H54 (cell line): ENCODE results near the gene CAMTA1.

Experiments
- DNase-seq: peaks from one replicate; pipeline ENCODE4 v3.0.0; 2011; ENCODE audit warnings: low spot score, mixed read lengths; ENCODE audit not compliant: insufficient read length
- FAIRE-seq: peaks from 3 replicates; lab custom pipeline; 2011; peaks lifted over from hg19 to GRCh38; lab: Jason Lieb, UNC
- POLR2A ChIP-seq: IDR thresholded peaks from 2 replicates; pipeline ENCODE4 v1.6.1; 2011; ENCODE audit warnings: low read depth, mild to moderate bottlenecking, low read length

The CAMTA1 gene

DNA sequence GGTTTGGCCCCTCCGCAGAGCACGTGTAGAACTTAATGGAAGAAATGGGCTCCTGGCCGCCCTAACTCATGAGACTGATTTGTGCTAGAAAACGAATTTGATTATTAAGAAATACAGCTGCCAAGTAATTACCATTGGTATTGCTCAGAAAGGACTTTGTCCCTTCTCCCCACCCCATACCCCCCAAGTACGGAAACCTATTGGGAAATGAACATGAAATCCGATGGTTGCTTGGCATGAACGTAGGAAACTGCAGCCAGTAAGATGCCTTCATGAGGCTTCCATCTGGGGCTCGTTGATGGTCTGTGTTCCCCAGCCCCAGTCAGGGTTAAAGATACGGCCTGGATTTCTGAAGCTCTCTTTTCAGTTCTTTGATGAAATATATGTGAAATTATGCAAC, 1020.2 kb downstream of the CAMTA1 start:
- TF ChIP-seq POLR2A: no peak
- DNase-seq (no peak), FAIRE-seq (no peak)

DNA sequence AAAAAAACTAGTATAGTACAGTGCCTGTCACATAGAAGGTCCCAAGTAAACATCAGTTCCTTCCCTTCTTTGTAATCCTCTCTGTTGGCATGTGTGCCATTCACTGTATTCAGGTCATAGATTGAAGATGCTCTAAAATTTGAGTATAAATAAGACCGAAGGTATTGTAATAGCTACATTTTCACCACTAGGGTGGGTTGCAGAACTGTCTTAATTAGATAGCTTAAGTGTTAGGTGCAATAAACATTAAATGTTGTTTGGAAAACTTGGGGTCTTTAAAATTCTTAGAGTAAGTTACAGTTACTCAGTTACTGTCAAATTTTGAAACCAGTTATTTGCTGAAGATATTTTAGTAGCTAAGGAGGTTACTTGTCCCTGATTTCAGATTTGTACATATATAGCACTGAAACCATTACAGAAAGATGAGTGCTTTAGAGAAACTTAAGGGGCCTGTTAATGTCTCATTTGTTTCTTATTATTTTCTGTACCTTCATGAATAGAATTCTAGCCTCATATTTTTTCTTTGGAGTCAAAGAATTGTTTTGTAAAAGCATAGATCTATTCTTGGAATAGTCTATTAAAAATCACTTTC, 1023.1 kb downstream of the CAMTA1 start:
- TF ChIP-seq POLR2A: no peak
- FAIRE-seq (peak; percentile 43), DNase-seq (no peak)

DNA sequence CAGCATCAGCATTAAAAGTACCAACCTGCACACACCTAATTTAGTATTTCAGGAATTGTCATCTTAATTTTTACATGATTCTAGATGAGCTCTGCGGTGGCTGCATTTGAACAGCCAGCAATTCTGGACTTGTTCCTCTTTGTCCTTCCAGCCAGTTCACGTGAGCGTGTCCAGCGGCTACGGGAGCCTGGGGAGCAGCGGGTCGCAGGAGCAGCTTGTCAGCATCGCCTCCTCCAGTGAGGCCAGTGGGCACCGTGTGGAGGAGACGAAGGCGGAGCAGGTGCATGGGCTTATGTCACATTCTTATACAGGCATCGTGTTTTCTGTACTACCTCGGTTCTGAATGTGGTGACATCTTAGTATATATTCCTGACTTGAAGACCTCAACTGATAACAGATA, 1024.5 kb downstream of the CAMTA1 start:
- no peak for DNase-seq
- no peak for FAIRE-seq
- no peak for TF ChIP-seq POLR2A

DNA sequence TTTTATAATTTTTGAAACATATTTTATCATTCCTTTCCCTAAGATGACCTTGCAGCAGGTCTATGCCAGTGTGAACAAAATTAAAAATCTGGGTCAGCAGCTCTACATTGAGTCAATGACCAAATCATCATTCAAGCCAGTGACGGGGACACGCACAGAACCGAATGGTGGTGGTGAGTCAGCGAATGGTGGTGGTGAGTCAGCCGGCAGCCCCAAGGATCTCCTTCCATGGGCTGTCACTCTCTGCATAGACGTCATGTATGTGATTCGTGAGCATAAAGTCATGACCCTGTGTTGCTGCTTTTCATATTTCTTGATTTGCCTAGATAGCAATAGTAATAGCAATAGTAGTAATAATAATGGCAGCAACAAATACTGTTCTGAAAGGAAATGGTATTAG, 1025.1 kb downstream of the CAMTA1 start:
- FAIRE-seq (peak; percentile 98), DNase-seq (peak; percentile 52)
- no peak for TF ChIP-seq POLR2A

DNA sequence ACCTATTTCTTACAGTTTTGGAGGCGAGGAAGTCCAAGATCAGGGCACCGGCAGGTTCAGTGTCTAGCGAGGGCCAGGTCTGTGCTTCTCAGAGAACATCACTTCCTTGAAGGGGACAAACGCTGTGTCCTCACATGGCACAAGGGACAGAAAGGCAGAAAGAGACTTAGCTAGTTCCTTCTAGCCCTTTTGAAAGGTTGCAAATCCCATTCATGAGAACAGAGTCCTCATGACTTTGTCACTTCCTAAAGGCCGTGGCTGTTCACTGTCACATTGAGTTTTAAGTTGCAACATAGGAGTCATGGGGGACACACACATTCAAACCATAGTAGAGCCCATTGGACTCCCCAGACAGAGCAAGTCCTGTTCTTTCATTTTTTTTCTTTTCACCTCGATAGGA, 1026.2 kb downstream of the CAMTA1 start:
- no peak for TF ChIP-seq POLR2A
- FAIRE-seq: no peak

DNA sequence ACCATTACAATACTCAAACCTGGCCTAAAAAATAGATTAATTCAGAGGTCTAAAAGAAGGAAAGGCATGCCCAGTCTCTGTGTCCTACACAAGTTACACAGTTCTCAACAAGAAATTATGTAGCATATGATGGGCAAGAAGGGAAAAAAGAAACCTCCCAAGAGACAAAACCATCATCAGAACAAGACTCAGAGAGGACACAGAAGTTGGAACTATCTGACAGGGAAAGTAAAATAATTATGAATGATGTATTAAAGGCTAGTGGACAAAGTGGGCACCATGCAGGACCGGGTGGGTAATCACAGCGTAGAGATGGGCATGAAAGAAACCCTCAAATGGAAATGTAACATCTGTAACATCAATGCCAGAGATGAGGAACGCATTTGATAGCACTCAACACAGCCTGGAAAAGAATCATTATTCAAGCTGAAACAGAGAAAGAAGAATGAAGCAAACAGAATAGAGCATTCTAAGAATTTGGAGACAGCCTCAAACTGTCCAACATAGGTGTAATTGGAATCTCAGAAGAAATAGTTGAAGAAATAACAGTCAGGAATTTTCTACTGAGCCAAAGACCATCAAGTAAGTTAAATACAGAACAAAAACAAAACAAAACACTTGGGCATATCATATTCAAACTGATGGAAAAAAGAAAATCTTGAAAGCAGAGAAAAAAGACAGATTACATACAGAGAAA, 1028.6 kb downstream of the CAMTA1 start:
- no peak for DNase-seq
- TF ChIP-seq POLR2A: no peak
- FAIRE-seq: no peak

More for the DNA sequence above, 1026.2 kb downstream of the CAMTA1 start:
- DNase-seq: no peak
